SW480 (cell line): Measurements from ENCODE around the gene WDR48.

Source experiments
- DNase-seq: peaks from one replicate; pipeline ENCODE4 v3.0.0-alpha.2; 2016; ENCODE audit warnings: low spot score

WDR48 gene

DNA sequence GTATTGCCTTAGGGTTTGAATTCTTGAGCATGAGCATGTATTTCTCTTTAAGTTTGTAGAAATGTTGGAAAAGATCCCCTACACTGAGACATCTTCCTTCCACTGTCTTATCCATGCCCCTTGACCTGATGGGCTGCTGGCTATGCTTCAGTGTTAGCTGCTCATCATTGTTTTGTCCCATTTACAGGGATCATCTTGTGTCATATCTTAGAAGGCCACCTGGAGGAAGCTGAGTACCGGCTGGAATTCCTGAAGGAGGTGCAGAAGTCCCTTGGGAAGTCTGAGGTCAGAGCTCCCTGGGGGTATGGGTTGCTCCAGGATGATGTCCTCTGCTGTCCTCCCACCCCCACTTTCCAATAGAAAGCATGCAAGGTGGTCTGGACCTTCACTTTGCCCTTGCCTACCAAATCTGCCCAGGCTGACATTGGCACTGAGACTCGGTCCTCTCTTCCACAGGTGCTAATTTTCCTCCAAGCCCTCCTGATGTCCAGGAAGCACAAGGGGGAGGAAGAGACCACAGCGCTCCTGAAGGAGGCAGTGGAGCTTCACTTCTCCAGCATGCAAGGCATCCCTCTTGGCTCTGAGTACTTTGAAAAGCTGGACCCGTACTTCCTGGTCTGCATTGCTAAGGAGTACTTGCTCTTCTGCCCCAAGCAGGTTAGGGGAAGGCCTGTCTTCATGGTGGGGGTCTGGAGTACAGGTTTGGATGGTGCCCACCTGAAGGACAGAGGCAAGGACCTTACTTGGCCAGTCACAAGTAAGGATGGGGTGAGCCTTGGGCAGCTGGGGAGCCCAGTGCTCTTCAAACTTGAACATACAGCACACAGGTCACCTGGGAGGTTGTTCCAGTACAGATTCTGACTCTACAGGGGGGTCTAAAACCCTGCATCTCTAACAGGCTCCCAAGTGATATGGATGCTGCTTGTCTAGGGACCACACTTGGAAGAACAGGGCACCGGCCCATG, 73.3 kb downstream of the WDR48 start:
- DNase-seq = no peak

GRCh38 chr3:39125841-39126500, 74.2 kb downstream of the WDR48 start:
- peak; percentile 52 for DNase-seq

- peak; percentile 33 for DNase-seq
These were observed 74.8 kb downstream of the WDR48 start for GRCh38 chr3:39126532-39127071.

DNA sequence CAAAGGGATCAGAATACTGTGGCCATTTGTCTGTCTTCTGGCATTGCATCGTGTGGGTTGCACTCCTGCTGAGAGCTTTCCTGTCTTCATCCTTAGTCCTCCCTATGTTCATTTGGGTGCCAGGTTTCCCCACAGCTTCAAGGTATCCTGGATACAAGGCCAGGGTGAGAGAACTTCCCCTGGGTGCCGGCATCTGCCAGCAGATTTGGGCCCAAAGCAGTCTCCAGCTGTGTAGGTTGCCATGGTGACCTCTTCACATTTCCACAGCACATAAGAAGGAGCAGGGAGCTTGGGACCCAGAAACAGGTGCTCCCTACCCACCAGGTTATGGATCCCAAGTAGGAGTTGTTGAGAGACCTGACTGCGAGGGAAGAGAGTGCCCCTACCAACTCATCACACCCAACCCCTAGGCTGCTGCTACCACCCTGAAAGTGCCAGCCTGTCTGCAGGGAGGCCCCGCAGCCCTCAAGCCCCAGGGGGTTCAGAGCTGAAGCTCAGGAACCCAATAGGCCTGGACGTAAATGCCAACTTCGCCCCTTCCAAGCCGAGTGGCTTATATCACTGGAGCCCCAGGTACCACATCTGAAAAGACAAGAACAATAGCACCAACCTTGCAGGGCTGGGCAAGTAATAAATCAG, 75.6 kb downstream of the WDR48 start:
- no peak for DNase-seq

DNA sequence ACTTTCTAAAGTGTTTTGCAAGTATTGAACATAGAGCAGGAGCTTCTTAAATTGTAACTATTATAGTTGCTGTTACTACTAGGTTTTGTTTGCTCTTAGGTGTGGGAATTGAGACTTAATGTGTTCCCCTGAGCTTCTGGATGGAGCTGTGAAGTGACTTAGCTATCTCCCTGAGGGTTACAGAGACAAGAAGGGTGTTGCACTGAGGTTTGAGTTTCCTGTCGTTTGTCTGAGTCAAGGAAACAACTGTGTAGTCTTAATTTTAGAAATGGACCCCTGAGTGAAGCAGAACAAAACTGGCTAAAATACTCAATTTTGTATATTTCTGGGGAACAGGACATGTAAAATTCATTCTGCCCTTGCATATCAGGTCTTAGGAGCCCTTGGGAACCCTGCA, 76.1 kb downstream of the WDR48 start:
- no peak for DNase-seq

GRCh38 chr3:39128951-39129350, 77.1 kb downstream of the WDR48 start:
- DNase-seq = no peak

DNA sequence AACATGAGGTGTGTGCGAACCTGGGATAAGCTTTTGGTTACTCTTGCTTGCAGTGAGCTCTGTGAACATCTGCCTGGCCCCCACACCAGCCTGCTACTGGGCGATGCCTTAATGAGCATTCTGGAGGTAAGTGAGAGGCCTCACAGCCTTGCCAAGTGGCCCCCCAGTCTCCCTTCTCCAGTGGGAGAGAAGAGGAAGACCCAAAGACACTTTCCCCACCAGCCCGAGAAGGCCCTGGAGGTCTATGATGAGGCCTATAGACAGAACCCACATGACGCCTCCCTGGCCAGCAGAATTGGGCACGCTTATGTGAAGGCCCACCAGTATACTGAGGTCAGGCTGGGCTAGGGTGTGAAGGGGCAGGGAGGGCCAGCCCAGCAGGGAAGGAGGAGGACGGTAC, 78.2 kb downstream of the WDR48 start:
- DNase-seq = no peak

GRCh38 chr3:39130693-39131265, 79.0 kb downstream of the WDR48 start:
- no peak for DNase-seq

DNA sequence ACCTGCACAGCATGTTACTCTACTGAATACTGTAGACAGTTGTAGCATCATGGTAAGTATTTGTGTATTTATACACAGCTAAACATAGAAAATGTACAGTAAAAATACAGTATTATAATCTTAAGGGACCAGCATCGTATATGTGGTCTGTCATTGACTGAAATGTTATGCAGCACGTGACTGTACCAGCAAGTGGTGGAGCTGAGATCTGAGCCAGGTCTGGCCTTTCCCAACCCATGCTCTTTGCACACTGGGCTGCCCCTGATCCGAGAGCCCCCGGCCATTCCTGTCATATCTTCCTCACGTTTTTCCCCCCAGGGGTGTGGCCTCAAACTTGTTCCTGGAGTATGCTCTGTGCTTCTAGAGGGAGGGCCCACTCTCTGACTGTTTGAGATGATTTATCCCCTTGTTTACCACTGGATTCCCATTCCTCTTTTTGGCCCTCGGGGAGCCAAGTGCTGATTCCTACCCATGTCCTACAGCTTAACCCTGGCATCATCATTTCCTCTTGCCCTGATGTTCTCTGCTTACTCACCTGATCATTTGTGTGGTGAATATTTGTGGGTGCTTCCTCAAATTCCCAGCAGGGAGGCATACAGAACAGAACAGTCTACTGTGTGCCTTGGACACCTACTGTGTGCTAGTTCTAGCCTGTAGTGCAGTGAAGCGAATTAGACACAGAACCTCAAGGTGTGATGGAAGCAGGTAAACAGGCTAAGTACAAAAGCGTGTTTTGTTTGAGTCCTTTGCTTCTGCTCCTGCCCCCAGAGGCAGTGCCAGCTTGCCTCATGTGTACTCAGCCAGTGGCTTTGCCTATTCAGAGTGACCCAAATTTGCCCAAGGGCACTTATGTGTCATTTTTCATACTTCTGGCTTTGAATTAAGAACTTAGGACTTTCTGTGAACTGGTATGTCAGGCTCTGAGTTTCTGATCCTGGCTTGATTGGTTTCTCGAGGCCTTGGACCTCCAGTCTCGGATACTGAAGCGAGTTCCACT, 80.6 kb downstream of the WDR48 start:
- no peak for DNase-seq

DNA sequence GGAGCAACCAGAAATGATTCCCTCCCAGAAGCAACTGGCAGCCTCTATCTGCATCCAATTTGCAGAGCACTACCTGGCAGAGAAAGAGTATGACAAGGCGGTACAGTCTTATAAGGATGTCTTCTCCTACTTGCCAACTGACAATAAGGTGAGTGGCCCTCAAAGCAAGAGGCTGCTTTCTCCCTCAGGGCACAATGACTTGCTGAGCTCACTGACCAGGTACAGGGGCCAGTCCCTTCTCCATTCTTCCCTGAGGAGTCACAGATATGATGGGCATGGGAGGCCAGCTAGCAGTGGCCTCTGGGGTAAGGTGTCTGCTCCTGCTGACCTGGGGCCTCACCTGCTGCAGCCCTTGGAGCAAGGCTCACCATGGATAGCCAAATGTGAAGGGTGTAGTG, 81.3 kb downstream of the WDR48 start:
- DNase-seq = no peak

DNA sequence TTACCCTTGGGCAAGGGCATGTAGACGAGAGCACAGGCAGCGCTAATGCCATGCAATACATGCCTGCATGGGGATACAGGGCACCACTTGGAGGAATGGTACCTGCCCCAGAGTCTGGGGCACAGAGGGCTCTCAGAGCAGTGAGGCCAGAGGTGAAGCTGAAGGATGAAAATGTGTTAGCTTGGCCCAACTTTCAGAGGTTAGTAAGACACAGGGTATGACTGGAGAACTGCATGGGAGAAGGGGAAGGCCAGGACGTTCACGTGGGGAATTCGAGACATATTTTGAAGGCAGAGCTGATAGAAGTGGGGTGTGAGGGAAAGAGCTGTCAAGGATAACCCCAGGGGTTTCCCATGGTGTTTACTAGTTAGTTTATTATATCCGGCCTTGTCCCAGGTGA, 82.0 kb downstream of the WDR48 start:
- DNase-seq = no peak

GRCh38 chr3:39134305-39134704, 82.5 kb downstream of the WDR48 start:
- DNase-seq = no peak

DNA sequence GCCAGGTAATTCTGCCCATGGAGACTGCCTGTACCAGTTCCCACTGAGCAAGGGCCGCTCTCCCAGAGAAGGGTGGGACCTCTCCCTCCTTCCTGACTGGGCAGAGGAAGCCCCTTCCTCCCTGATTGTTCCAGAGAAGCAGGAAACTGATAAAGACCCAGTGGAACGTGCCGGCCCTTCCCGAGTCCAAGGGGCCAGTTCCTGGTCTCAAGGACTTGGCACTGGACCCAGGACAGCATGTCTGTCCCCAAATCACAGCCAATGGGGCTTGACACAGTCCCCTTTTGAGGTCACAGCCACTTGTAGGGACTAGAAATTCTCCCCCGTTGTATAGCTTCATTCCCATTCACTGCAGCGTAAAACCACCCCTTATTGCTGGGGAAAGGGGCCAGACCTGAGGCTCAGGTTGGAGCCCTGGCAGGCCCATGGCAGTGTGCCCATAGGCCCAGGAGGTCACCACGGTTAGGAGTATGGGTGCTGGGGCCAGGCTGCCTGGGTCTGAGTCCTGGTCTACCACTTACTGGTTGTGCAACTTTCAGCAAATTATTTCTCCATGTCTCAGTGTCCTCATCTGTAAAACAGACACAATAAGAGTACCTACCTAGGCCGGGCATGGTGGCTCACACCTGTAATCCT, 83.5 kb downstream of the WDR48 start:
- DNase-seq = no peak

DNA sequence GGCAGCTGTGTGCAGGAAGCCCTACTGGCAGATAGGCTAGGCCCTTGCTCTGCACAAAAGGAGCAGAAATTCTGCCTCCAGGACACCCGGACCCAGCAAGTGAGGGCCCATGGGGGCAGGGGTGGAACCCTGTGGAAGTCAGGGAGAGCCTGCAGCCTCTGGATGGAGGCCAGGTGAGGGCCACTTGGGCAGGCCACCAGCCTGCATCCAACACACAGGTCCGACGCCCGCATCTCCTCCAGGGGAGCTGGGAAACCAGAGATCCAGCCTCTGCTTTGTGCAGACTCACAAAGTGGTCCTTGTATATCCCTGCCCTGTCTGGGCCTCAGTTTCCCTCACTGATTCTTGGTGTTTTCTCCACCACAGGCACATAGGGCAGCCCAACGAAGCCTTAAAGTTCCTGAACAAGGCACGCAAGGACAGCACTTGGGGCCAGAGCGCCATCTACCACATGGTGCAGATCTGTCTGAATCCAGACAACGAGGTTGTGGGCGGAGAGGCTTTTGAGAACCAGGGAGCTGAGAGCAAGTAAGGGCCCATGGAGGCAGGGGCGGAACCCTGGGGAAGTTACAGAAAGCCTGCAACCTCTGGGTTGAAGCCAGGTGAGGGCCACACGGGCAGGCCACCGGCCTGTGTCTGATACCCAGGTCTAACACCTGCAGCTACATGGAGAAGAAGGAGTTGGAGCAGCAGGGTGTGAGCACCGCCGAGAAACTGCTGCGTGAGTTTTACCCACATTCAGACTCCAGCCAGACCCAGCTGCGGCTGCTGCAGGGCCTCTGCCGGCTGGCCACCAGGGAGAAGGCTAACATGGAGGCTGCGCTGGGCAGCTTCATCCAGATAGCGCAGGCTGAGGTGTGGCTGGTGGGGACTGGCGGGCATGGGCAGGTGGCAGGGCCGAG, 85.0 kb downstream of the WDR48 start:
- DNase-seq = no peak

GRCh38 chr3:39137435-39137936, 85.7 kb downstream of the WDR48 start:
- no peak for DNase-seq

DNA sequence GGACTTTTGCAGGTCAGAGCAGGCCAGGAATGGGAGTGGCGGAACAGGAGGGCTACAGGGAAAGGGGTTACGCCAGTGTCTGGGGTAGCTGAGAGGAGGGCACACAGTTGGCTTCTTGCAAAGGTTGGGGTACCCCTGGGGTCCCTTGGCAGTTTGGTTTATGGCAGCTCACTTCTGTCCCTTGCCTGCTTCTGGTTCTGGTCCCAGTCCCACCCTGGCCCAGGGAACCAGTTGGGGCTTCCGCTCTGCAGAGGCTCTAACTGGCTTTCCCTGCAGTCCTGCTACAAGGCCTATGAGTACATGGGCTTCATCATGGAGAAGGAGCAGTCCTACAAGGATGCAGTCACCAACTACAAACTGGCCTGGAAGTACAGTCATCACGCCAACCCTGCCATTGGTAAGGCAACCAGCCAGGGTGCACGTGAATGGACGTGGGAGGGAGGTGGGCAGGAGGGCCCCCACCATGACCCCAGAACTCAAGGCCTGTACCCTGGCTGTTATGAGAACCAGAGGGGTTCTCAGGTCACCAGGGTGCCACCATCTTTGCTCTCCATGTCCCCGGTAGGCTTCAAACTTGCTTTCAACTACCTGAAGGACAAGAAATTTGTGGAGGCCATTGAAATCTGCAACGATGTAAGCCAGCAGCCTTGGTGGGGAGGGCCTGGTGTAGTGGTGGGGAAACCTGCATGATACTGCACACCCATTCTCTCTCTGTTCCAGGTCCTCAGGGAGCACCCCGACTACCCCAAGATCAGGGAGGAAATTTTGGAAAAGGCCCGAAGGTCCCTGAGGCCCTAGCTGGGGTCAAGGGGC, 86.4 kb downstream of the WDR48 start:
- DNase-seq = no peak

DNA sequence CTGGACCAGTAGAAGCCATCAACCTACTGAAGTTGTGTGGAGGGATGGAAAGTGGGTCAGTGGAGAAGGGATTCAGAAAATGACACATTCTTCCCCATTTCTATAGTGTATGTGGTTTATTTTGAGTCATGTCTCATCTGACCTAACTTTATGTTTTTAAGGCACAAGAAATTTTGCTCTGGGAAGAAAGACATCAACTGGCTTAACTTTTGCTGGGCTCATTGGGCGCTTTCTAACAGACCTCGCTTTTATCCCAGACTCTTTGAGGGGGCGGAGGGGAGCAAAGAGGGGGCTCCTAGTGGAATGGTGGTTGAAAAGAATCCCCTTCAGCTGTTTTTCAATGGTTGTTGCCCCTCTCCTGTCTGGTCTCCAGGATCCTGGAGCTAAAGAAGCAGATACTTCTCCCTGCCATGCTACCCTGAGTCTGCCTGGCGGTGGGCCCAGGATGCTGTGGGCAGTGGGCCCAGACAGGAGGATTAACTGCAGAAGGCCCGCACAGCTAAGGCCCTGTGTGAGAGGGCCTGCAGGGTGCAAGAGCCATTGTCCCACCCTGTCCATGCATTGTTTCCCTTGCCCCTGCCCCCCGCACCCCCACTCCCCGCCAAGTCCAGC, 87.1 kb downstream of the WDR48 start:
- no peak for DNase-seq

GRCh38 chr3:39139442-39139841, 87.6 kb downstream of the WDR48 start:
- no peak for DNase-seq
